Adipose tissue (tissue), 3 donors: Measurements from ENCODE around the gene MLN. TPM values are rescaled to one million over a fixed set of nuclear protein-coding genes. Genes with fewer than 3 reads are reported as not detected.

Experiments used
- H3K27ac ChIP-seq: one replicate; pipeline ENCODE4 v1.5.1; 2013; ENCODE audit warnings: low read depth, low read length
- WGBS, 3 donors: extraction: QIAGEN DNeasy Blood & Tissue Kit; methylation state at CpG; one replicate each; pipeline ENCODE4 v1.1.7; 2013; 5-methylcytosine and 5-hydroxymethylcytosine counted together
- polyA plus RNA-seq, 3 donors: library from polyadenylated mRNA; stranded (reverse); fragments of 200-250 nt; gene quantifications; one replicate each; pipeline ENCODE4 v1.2.3, GENCODE V29; 2013
- donor health status: healthy with polysubstance abuse.
- donor health status: Bipolar disorder and iron deficiency.
- donor health status: healthy.

Gene MLN
- polyA plus RNA-seq, 3 donors = not detected

GRCh38 chr6:33750244-33750991 lies 53.4 kb downstream of the MLN start:
- 43 to 81% (median 60%) methylated on average over 11 of the region's 11 CpGs for WGBS, 3 donors

GRCh38 chr6:33749401-33749800 lies 54.4 kb downstream of the MLN start:
- no peak overlapping the region for H3K27ac ChIP-seq
- 83 to 91% (median 88%) methylated on average over 7 of the region's 7 CpGs for WGBS, 3 donors

More at GRCh38 chr6:33750244-33750991, 53.4 kb downstream of the MLN start:
- no peak overlapping the region for H3K27ac ChIP-seq

- 83 to 92% (median 88%) methylated on average over 4 of the region's 4 CpGs for WGBS, 3 donors
- H3K27ac ChIP-seq = no peak overlapping the region
Measured at GRCh38 chr6:33748841-33749240, 55.0 kb downstream of the MLN start.

- WGBS, 3 donors = 86 to 98% (median 89%) methylated on average over 5 of the region's 5 CpGs
- no peak overlapping the region for H3K27ac ChIP-seq
Measured at GRCh38 chr6:33747823-33748222, 56.0 kb downstream of the MLN start.

GRCh38 chr6:33746651-33747100 lies 57.1 kb downstream of the MLN start, which contains the start of gene IP6K3:
TSS of gene IP6K3 (minus strand) at chr6:33746905. CDS start at chr6:33735476, 11,429 bp downstream.
- H3K27ac ChIP-seq = no peak within 1 kb of the TSS
- WGBS, 3 donors = 56 to 71% (median 63%) methylated on average over 10 of the region's 10 CpGs

- no peak overlapping the region for H3K27ac ChIP-seq
- 43 to 54% (median 45%) methylated on average over 14 of the region's 14 CpGs for WGBS, 3 donors
Measured at GRCh38 chr6:33746036-33746600, 57.7 kb downstream of the MLN start.

GRCh38 chr6:33745548-33745947 lies 58.3 kb downstream of the MLN start:
- 81 to 92% (median 90%) methylated on average over 7 of the region's 7 CpGs for WGBS, 3 donors
- H3K27ac ChIP-seq = no peak overlapping the region

DNA sequence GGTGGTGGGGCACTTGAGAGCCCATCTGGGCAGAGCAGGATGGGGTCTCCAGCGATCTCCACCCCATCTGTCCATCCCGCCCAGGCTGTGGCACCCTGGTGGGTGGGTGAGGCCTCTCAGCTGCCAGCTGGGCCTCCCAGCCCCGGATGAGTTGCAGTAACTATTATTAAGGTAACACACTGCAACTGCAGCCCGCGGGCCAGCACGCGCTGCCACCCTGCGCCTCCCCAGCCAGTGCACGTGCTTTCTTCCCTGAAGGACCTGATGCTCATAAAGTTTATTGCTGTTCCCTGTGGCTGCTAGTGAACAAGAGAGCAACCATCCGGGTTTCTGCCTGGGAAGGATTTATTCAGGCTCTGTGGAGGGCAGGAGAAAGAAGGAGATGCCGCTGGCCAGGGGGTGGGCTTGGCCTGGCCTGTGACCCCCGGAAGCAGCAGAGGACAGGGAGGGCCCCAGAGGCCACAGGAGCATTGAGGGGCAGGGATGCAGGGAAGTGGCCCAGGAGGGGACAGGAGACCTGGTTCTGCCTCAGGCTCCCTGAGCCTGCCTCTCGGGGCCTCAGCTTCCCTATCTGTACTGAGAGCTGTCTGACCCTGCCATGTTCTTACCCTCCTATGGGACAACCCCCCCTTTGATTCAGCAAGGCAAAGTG lies 58.8 kb downstream of the MLN start:
- WGBS, 3 donors = 74 to 79% (median 75%) methylated on average over 13 of the region's 13 CpGs
- H3K27ac ChIP-seq = no peak overlapping the region

Other genes starting within 250 kb of the MLN start
- 10 to 100 TPM; 11.5 to 12.6 (median 12.0) TPM for gene BAK1, start 223.7 kb downstream of the MLN start, polyA plus RNA-seq
- 10 to 100 TPM in 2 of 3 donors, 1 to 10 TPM in 1; 9.3 to 13.8 (median 13.5) TPM for gene ITPR3, start 182.7 kb downstream of the MLN start, polyA plus RNA-seq
- gene UQCC2, start 92.3 kb downstream of the MLN start, polyA plus RNA-seq = 10 to 100 TPM; 31.1 to 78.1 (median 52.3) TPM
- 1 to 10 TPM in 1 of 3 donors, under 1 TPM in 2; 0.24 to 2.3 (median 0.56) TPM for gene IP6K3, start 57.1 kb downstream of the MLN start, polyA plus RNA-seq
- 10 to 100 TPM; 30.3 to 39.5 (median 32.3) TPM for gene LEMD2, start 14.9 kb downstream of the MLN start, polyA plus RNA-seq